Gastrocnemius medialis (tissue), 4 donors: Measurements from ENCODE around the gene HMGN1. TPM values are rescaled to one million over a fixed set of nuclear protein-coding genes. Genes with fewer than 3 reads are reported as not detected.

Source experiments
- ATAC-seq, 2 donors: fragments of 150-250 bp; one replicate each; pipeline ENCODE4 v1.9.1; 2016
- DNase-seq, 2 donors: peaks; one replicate each; pipeline ENCODE4 v3.0.0-alpha.2; 2019
- H3K27ac ChIP-seq, 4 donors: fragments of 200-600 bp; sonication (generic); 1 replicate in 1 of 4; 2 replicates in 3 of 4; pipeline ENCODE4 v1.5.1; 2016 to 2018; ENCODE audit warnings: mild to moderate bottlenecking in 2 of 4, moderate library complexity in 1 of 4
- H3K27me3 ChIP-seq, 3 donors: fragments of 200-600 bp; sonication (generic) in 2 of 3; 1 replicate in 1 of 3; 2 replicates in 2 of 3; pipeline versions ENCODE4 v1.5.1 to v1.6.0; 2016 to 2019; ENCODE audit warnings: mild to moderate bottlenecking in 1 of 3, moderate library complexity in 1 of 3
- H3K36me3 ChIP-seq, 2 donors: fragments of 200-600 bp; sonication (generic) in 1 of 2; one replicate each; pipeline ENCODE4 v1.5.1; 2017 to 2018
- H3K4me1 ChIP-seq, 2 donors: fragments of 200-600 bp; sonication (generic) in 1 of 2; one replicate each; pipeline ENCODE4 v1.5.1; 2016 to 2017; ENCODE audit warnings: mild to moderate bottlenecking in 2 of 2
- H3K4me3 ChIP-seq, 4 donors: fragments of 200-600 bp; sonication (generic) in 3 of 4; 1 replicate in 1 of 4; 2 replicates in 3 of 4; pipeline ENCODE4 v1.5.1; 2016 to 2019; ENCODE audit warnings: mild to moderate bottlenecking in 2 of 4
- H3K9me3 ChIP-seq, 3 donors: fragments of 200-600 bp; sonication (generic) in 2 of 3; 1 replicate in 1 of 3; 2 replicates in 2 of 3; pipeline ENCODE4 v1.5.1; 2016 to 2019
- CTCF ChIP-seq, 5 experiments: fragments of 450-650 bp in 3 of 5; fragments of 200-600 bp in 2 of 5; sonication (generic) in 2 of 5; IDR thresholded peaks in 4 of 5; conservative IDR thresholded peaks in 1 of 5; 1 replicate in 4 of 5; 2 replicates in 1 of 5; pipeline ENCODE4 v1.5.1; 2016 to 2019; ENCODE audit warnings: antibody characterized with exemption in 5 of 5, mild to moderate bottlenecking in 3 of 5, moderate library complexity in 3 of 5
- POLR2A ChIP-seq, 2 donors: fragments of 450-650 bp; IDR thresholded peaks; one replicate each; pipeline ENCODE4 v1.6.1; 2017; ENCODE audit warnings: antibody characterized with exemption in 2 of 2, mild to moderate bottlenecking in 2 of 2, moderate library complexity in 2 of 2
- in situ Hi-C, 4 donors: fragments of 200-750 bp; cut with MboI; loops; one replicate each; pipeline versions ENCODE4 v1.15.0 to v1.8.0; 2017; ENCODE audit warnings: low sequenced_read_pairs in 4 of 4
- intact Hi-C: fragments of 100-400 bp; cut with DNase I; formaldehyde crosslinking; loops from one replicate; pipeline ENCODE4 v1.15.1; 2023; ENCODE audit warnings: low total_unique reads
- total RNA-seq, 4 donors: library from RNA; depleted of rRNA; stranded (reverse); fragments of >200 nt; gene quantifications; one replicate each; pipeline versions ENCODE4 v1.1.0 to v1.2.3, GENCODE V29; 2016

The HMGN1 gene
- total RNA-seq, 4 donors from 2014 or later: 7.6 to 16.2 (median 9.1) TPM

- Histone ChIP-seq H3K4me1 (no peaks in the 10 kb centered on the region), H3K4me3 (no peak overlapping the region), H3K27me3 (no peaks in the 10 kb centered on the region), H3K9me3 (no peaks in the 10 kb centered on the region), H3K27ac (no peak overlapping the region), H3K36me3 (peaks cover 0 to 7% of the 10 kb centered on the region in 2 donors)
- DNase-seq (no peak), ATAC-seq (no peak)
- TF ChIP-seq CTCF (IDR thresholded peaks at IDR 0.05 in 4 of 5, conservative IDR thresholded peaks at IDR 0.05 in 1 of 5) (no peak), POLR2A (IDR thresholded peaks at IDR 0.05) (no peak)
- intact Hi-C loops (no loop called here), in situ Hi-C loops (no loop called here)
Observed at GRCh38 chr21:39336457-39337008, 12.4 kb downstream of the HMGN1 start.

- DNase-seq (no peak), ATAC-seq (no peak)
- H3K27me3 ChIP-seq: no peaks in the 10 kb centered on the region
- intact Hi-C loops: no loop called here
- TF ChIP-seq POLR2A (IDR thresholded peaks at IDR 0.05): no peak
- TF ChIP-seq CTCF (IDR thresholded peaks at IDR 0.05 in 4 of 5, conservative IDR thresholded peaks at IDR 0.05 in 1 of 5): no peak
- no peaks in the 10 kb centered on the region for H3K9me3 ChIP-seq
- no peaks in the 10 kb centered on the region for H3K36me3 ChIP-seq
- no peak overlapping the region for H3K27ac ChIP-seq
- no peaks in the 10 kb centered on the region for H3K4me1 ChIP-seq
- in situ Hi-C loops: no loop called here
- no peak overlapping the region for H3K4me3 ChIP-seq
Observed at GRCh38 chr21:39334611-39335010, 14.3 kb downstream of the HMGN1 start.

DNA sequence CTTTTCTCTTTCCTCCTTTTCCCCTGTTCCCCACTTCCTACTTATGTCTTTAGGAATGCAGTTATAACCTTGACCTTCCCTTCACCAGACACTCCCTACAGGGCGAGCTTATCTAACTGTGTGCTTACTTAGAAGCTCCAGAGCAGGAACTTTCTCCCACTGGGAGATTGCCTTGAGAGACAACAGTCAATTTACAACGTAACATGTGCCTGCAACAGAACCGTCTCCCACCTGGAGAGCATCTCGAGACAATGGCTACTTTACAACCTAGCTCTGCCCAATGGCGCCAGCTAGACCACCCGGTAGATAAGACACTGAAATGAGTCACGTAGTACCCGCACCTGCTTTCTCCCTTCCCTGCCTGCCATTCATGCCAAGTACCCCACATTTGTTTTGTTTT is 16.7 kb downstream of the HMGN1 start:
- TF ChIP-seq CTCF (IDR thresholded peaks at IDR 0.05 in 4 of 5, conservative IDR thresholded peaks at IDR 0.05 in 1 of 5): no peak
- no peak for TF ChIP-seq POLR2A (IDR thresholded peaks at IDR 0.05)
- in situ Hi-C loops: no loop called here
- Histone ChIP-seq H3K27me3 (no peaks in the 10 kb centered on the region), H3K36me3 (no peaks in the 10 kb centered on the region), H3K9me3 (no peaks in the 10 kb centered on the region), H3K4me3 (no peak overlapping the region), H3K4me1 (no peaks in the 10 kb centered on the region), H3K27ac (no peak overlapping the region)
- DNase-seq (no peak), ATAC-seq (no peak)
- intact Hi-C loops: no loop called here

DNA sequence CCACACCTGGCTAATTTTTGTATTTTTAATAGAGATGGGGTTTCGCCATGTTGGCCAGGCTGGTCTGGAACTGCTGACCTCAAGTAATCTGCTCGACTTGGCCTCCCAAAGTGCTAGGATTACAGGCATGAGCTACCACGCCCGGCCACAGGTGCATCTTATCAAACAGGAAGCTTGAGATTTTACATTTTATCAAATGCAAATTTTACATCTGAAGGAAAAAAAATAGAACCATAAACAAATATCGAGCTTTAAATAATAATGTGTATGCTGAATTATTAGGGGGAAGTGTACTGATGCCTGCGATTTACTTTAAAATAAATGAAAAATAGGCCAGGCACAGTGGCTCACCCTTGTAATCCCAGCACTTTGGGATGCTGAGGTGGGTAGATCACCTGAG is 18.9 kb downstream of the HMGN1 start:
- intact Hi-C loops (no loop called here), in situ Hi-C loops (no loop called here)
- Histone ChIP-seq H3K27me3 (no peaks in the 10 kb centered on the region), H3K27ac (no peak overlapping the region), H3K4me3 (no peak overlapping the region), H3K4me1 (no peaks in the 10 kb centered on the region), H3K9me3 (no peaks in the 10 kb centered on the region), H3K36me3 (no peaks in the 10 kb centered on the region)
- no peak for TF ChIP-seq POLR2A (IDR thresholded peaks at IDR 0.05)
- TF ChIP-seq CTCF (IDR thresholded peaks at IDR 0.05 in 4 of 5, conservative IDR thresholded peaks at IDR 0.05 in 1 of 5): no peak
- ATAC-seq: no peak
- no peak for DNase-seq

DNA sequence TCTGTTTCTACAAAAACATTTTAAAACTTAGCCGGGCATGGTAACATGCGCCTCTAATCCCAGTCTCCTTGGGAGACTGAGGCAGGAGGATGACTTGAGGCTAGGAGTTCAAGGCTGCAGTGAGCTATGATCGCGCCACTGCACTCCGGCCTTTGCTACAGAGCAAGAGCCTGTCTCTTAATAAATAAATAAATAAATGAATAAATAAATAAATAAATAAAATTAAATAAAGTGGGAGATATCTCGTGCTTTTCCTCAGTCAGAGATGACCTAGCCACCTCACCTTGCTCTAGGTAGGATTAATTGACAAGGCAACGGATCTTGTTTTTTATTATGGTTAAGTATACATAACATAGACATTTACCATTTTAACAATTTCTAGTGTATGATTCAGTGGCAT is 21.2 kb downstream of the HMGN1 start:
- intact Hi-C loops: no loop called here
- Histone ChIP-seq H3K4me1 (no peaks in the 10 kb centered on the region), H3K9me3 (no peaks in the 10 kb centered on the region), H3K4me3 (no peak overlapping the region), H3K36me3 (no peaks in the 10 kb centered on the region), H3K27ac (no peak overlapping the region), H3K27me3 (no peaks in the 10 kb centered on the region)
- in situ Hi-C loops: loop anchor here in 1 of 4 donors (10.0 kb wide), 1 partner anchor 67 kb away; no protein-coding TSS in a partner anchor
- DNase-seq (no peak), ATAC-seq (no peak)
- TF ChIP-seq CTCF (IDR thresholded peaks at IDR 0.05 in 4 of 5, conservative IDR thresholded peaks at IDR 0.05 in 1 of 5) (no peak), POLR2A (IDR thresholded peaks at IDR 0.05) (no peak)
